Left colon (tissue), 2 donors: ENCODE measurements around the gene NDEL1. TPM values are rescaled to one million over a fixed set of nuclear protein-coding genes. Genes with fewer than 3 reads are reported as not detected.

ENCODE experiments used
- total RNA-seq, 2 donors: library from RNA; stranded (reverse); fragmentation: NEBNext Ultra II Directional; extraction: Animal tissue kit (Norgen Biotek cat#: 25700); gene quantifications; one replicate each; pipeline ENCODE4 v1.2.1, GENCODE V29; 2021
- donor health status: DM: no; HTN: no; CAD: no.
- donor health status: DM: yes; HTN: yes; CAD: no.

NDEL1 gene
- total RNA-seq, 2 donors from 2014 or later = 52.0 to 65.4 TPM

Other genes starting within 250 kb of the NDEL1 start
- gene BORCS6, start 245.7 kb upstream of the NDEL1 start, total RNA-seq = 10 to 100 TPM; 12.2 to 13.3 TPM
- gene AURKB, start 225.3 kb upstream of the NDEL1 start, total RNA-seq = 10 to 100 TPM in 1 of 2 donors, 1 to 10 TPM in 1; 6.4 to 22.4 TPM
- gene CTC1, start 187.8 kb upstream of the NDEL1 start, total RNA-seq = 10 to 100 TPM; 38.7 to 38.8 TPM
- 10 to 100 TPM; 17.0 to 23.9 TPM for gene PFAS, start 186.6 kb upstream of the NDEL1 start, total RNA-seq
- gene RANGRF, start 147.2 kb upstream of the NDEL1 start, total RNA-seq = 10 to 100 TPM; 11.8 to 13.4 TPM
- 10 to 100 TPM in 1 of 2 donors, 1 to 10 TPM in 1; 7.2 to 11.8 TPM for gene SLC25A35, start 140.5 kb upstream of the NDEL1 start, total RNA-seq
- gene ARHGEF15, start 125.6 kb upstream of the NDEL1 start, total RNA-seq = 1 to 10 TPM; 1.7 to 2.6 TPM
- not detected for gene ODF4, start 96.0 kb upstream of the NDEL1 start, total RNA-seq
- gene RPL26, start 52.7 kb upstream of the NDEL1 start, total RNA-seq = 1,000 to 10,000 TPM; 1,187 to 1,236 TPM
- gene RNF222, start 38.1 kb upstream of the NDEL1 start, total RNA-seq = not detected
- 1 to 10 TPM; 5.6 to 7.2 TPM for gene MYH10, start 194.8 kb downstream of the NDEL1 start, total RNA-seq